HTERT RPE-1 (cell line): ENCODE results near the gene MSI2.

ENCODE experiments used
- in situ Hi-C: fragments of 300-500 bp; cut with MboI; formaldehyde crosslinking; loops from 4 replicates; pipeline ENCODE4 v1.14.3; 2020; ENCODE audit warnings: low sequenced_read_pairs

Gene MSI2

DNA sequence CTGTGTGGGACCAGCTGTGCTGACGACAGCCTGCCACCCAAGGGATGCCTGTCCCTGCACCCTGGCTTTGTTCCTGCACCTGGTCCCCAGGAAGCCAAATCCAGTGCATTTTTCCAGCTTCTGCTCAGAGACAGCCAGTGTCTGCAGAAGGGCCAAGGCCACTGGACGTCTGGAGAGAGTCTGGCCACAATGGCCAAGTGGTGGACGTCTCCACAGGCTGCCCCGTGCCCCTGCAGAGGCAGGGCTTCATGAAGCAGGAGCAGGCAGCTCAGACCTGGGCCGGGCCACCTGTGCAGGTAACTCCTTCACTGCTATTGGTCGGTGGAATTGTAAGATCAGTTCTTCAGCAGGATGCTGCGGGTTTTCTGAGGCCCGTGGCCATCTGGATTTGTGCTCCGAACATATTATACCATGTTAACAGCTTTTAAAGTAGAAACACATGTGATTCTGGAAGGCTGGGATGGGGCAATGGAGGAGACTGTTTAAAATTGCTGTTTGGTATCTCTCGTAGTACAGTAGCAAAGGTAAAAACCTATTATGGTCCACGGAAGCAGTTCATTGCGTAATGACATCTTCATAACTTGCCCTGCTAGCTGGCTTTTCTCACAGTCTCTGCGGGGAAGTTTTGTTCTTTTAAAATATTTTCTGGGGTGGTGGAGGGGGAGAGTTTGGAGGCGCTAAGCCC lies 303.5 kb downstream of the MSI2 start:
- in situ Hi-C loops = no loop called here

DNA sequence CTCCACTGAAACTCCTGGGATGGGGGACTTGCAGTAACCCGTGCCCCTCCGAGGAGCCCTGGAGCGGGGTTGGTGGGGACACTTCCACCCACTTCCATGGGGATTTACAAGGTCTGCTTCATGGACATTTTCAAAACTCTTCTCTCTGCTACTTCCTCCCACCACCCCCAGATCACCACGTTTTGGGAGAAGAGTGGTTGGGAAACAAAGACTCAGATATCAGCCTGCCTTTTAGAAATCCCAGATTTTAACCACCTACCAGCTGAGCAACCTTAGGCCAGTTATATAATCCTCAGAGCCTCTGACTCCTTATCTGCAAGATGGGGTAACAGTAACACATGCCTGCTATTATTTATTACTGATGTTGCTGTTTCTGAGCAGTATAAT lies 304.0 kb downstream of the MSI2 start:
- in situ Hi-C loops = no loop called here

DNA sequence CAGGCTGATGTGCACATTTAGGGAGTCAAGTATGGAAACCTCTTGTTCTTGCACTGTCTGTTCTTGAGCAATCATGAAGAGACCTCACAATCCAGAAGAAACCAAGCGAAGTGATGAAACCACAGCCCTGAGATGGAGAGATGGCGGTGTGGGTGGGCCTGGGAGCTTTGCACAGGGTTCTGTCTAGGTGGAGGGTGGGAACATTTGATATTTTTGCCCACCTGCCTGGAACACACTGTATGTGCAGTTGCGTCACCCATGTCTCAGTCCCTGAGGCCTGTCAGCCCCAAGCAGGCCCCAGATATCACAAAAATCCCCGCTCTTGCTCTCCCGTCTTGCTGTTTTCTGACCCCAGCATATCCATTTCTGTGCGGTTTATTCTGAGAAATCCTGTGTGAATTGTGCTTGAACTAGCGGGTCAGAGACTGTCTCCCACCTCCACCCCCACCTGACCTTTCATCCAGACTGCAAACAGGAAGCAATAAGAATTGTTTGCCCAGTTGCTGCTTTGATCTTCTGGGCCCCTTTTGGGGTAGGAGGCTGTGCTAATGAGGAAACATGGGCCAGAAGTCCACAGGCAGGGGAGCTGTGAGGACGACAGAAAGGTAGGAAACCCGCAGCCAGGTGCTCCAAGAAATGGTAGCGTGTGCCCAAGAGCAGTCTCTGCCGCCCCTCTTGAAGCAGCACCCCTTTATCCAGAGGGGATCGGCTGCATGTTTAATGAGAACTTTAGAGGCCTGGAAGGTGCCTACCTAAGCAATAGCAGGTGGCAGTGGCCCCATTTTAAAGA lies 304.9 kb downstream of the MSI2 start:
- in situ Hi-C loops = no loop called here

DNA sequence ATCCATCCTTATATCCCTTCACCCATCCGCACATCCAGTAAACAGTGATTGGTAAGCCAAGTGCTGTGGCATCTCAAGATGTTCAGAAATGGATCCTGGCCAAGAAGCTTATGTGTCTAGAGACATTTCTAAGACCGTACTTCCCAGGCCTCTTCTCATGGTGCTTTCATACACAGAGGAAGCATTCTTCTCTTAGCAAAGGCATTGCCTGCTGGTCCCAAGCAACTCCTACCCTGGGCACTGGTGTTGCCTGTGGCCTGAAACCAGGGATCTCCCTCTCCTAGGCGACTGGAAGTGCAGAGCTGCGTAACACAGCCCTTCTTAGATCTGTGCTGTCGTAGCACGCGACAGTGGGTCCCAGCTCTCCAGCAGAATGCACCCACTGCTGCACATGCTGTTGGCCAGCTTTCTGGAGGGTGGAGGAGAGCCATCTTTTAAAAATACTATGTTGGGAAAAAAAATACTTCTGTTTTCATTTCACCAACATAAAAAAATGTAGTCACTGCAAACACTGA lies 305.9 kb downstream of the MSI2 start:
- in situ Hi-C loops = no loop called here

DNA sequence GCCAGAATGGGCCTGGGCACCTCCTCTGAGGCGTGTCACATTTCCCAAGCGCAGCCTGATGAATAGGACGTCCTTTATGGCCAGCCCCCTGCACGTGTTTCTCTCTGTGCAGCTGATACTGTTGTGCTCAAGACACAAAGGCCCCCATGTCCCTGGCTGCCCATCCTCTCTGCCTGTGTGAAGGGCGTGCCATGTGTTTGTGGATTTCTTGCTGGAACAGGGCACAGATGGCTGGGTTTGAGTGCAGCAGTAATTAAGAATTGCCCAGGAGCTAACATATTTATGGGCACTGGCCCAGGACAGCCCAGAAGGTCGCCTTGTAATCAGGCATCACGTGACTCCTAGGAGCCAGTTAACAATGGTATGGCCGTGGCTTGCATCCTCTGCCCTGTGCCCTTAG lies 307.6 kb downstream of the MSI2 start:
- in situ Hi-C loops = no loop called here

DNA sequence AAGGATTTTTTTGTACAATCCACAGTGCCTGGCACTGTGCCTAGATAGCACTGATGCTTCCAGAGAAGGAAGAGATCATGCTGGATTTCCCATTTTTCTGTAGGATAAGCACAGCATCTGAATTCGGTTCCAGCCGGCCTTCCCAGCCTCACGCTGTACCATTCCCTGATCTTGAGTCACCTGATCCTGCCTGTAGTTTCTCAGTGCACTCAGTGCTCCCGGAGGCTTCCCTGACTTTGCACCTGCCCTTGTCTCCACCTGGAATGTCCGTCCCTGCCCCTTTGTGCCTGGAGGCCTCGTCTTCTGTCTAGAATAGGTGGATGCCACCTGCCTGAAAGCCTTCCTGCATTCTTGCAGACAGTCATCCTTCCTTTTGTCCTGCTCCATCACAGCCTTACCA lies 308.9 kb downstream of the MSI2 start:
- in situ Hi-C loops = no loop called here

DNA sequence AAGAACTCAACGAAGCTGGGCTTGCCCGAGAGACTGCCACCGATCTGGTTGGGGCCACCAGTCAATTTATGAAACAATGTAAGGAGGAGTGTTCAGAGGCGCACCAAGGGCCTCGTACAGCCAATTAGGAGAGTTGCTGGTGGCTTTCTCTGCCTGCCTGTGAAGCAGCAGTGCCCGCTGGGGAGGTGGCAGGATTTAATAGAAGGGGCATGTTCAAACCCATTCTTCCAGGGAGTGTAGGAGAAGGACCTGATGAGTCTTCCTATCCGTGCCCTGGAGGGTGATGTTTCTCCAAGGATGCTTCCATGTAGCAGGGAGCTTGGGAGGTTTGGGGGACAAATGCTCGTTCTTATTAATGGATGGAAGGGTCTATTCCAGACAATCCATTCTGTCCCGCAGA lies 310.4 kb downstream of the MSI2 start:
- in situ Hi-C loops = no loop called here

DNA sequence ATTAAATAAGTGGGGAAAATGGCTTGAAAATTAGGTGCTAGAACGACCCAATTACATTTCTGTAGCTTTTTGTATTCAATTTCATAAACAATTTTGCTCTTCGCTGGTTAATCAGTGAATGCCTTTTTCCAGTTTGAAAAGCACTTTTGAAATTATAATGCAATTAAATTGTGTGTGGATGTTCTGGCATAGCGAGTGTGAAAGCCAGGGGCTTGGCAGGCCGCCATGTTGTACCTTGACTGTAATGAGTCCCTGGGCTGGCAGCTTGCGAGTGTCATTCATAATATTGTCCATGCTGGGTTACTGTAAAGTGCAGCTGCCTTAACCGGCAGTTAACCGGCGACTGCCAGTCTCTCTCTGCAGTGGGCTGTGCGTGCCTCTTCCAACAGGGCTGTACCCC lies 310.9 kb downstream of the MSI2 start:
- in situ Hi-C loops = no loop called here

DNA sequence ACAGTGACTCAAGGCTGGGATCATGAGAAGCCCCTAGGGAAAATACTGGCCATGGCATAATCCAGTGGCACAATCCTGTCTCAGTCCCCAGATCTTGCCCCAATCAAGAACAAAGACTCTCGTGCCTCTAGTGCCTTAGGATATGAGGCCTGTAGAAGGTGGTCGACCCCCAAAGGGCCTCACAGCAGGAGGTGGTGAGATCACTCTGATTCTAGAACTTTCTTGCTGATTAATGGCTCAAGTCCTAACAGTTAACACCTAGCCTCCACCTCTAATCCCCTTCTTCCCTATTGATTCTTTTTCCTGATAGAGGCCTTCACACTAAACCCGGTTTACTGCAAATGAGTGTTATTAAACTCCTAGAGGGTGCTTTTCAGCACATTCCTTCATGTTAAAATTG lies 312.0 kb downstream of the MSI2 start:
- in situ Hi-C loops = no loop called here

DNA sequence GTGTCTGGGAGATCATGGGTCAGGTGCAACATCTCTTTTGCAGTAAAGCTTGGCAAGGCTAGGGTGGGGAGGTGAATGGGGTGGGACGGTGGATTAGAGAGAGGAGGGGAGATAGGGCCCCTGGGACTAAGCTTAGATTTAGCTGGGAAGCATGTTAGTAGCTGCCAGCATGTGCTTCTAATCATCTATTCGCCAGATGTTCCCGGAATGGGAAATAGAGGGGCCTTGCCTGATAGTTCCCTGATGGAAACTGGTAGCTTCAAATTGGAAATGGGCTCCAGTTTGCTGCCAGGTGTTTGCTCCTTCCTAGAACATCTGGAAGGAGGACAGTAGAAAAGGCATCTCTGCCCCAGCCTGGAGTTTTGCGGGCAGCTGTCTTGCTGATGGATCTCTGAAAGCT lies 312.7 kb downstream of the MSI2 start:
- in situ Hi-C loops = no loop called here

DNA sequence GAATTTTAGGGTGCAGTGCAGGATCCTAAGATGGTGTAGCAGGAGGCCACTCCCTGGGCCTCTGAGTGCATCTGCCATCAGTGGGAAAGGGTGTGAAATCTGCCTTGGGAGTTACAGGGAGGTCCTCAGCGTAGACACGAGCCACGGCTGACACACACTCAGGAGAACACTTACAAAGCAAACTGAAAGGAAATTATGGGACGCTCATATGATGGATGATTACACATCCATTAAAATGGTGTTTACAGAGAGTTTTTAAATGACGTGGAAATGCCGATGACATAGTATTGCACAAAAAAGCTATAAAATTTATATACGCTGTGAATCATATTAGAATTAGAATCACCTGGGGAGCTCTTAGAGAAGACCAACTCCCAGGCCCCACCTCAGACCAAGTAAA lies 313.5 kb downstream of the MSI2 start:
- in situ Hi-C loops = no loop called here

DNA sequence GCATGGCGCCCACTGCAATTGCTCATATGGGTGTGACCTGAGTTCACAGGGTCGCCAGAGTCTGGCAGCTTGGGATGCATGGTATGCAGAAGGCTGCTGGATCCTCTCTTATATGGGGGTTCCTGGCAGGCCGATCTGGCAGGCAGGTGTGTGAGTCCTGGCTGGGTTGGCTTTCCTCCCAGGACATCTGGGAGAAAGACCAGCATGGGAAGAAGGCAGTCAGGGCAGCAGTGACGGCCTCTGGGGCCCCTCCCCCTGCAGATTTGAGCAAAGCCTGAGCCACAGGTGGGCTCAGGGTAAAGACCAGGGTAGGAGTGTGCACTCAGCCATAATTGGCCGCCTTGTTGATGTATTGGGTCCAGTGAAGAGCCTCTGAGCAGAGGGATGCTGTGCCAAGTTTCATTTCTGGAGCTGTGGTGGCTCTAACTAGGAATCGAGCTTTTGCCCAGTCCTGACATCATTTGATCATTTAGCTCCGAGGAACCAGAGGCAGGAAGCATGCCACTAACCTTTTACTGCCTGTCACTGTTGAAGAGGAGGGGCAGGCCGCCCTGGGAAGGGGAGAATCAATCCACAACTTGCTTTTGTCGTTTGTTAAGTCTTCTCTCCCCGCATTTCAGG lies 314.5 kb downstream of the MSI2 start:
- in situ Hi-C loops = no loop called here

DNA sequence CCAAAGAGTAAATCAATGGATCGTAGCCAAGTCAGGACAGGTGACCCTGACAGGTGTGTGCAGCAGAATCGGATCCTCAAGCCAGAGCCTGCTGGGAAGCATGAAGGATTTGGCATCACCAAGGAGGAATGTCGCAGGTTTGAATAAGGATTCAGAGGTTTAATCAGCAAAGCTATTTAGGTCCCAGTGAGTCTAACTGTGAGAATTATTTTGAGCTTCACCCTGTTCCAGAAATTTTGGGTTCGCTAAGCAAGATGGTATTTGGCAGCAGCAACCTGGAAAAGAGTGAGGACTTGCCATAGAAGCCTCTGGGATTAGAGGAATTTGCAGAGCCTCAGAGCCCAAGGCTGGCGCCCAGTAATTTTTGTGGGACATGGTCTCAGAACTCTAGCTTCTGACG lies 315.7 kb downstream of the MSI2 start:
- in situ Hi-C loops = no loop called here

DNA sequence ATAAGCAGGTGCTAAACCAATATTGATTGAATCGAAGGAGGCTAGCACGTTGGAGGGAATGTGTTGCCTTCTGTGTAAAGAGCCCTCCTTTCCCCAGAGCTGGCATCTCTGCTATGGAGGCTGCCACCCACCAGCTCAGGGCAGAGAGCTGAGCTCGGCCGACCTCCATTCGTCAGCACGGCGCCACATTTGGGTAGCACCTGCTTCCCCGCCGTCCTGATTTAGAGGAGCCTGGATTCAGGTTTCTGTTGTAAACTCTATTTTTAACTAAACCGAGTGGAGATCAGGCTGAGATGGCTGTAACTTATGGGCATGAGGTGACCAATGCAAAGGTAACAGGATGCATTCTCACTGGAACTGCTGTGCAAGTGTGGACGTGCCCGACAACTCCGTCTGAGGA lies 316.3 kb downstream of the MSI2 start:
- in situ Hi-C loops = no loop called here

DNA sequence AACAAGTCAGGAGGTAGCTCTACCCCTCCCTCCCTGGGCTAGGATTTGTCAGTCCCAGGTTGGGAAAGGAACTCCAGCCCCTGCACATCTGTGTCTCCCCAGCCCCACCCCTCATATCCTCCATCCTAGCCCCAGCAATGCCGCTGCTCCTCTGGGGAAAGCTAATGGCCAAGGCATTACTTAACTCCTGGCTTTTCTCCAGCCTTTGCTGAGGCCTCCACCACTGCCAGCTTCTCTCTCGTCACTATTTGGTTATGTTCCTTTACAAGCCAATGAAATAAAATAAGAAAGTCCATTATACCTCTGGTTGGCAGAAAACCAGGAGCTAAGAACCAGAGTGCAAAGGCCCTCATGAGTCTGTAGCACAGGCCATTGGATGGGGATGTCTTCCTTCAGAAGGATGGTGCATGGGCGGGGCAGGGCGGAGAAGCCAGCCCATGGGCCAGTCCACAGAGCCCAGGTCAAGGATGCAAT lies 317.8 kb downstream of the MSI2 start:
- in situ Hi-C loops = no loop called here

DNA sequence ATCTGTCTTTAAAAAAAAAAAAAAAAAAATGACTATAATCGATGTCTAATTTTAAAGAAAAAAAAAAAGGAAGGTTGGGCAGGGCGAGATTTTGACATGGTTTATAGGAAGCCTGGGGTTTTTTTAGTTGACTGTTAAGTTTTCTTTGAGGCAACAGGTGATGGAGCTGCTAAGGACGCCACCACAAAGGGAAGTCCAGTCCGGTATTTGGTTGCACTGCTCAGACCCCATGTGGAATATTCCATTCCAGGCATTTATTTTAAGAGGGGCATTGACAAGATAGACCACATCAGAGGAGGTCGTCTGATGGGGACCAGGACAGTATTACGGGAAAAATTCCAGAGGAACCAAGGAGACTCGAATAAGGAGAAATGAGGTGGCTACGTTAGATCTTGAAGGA lies 320.4 kb downstream of the MSI2 start:
- in situ Hi-C loops = no loop called here

DNA sequence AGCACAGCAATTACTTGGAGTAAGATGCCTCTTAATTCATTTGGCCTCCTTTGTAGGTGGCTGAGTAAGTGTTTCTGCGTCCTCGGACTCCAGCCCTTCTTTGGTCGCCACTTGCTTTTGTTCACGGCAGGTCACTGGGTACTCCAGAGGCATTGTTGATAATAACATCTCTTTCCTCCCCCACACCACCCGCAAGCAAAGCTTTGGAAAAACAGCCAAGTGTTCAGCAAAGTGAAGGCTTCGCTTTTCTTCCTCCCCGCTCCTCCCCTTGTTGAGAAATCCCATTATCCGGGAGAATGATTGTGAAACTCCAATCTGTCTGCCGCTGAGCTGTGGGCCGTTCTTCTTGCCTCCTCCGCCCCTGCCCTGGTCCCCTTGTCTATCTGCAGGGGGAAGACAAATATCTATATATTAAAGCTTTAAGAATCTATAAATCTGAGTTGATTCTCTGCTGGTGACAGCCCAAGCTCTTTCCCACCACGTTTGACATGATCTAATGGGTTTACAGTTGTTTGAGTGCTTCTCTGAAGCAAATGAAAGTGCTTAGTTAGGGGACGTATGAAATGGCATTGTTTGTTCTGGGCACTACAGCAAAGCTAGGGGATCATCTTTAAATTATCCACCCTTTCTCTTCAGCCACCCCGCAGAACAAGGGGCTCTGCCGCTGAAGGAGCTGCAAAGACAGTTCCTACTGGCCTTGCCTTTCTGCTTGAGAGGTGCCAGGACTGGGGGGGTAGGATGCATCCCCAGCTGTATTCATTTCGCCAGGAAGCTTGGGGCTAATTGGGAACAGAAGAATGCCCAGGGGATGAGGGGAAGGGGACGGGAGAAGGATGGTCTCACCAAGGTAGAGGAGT lies 321.7 kb downstream of the MSI2 start:
- in situ Hi-C loops = no loop called here

DNA sequence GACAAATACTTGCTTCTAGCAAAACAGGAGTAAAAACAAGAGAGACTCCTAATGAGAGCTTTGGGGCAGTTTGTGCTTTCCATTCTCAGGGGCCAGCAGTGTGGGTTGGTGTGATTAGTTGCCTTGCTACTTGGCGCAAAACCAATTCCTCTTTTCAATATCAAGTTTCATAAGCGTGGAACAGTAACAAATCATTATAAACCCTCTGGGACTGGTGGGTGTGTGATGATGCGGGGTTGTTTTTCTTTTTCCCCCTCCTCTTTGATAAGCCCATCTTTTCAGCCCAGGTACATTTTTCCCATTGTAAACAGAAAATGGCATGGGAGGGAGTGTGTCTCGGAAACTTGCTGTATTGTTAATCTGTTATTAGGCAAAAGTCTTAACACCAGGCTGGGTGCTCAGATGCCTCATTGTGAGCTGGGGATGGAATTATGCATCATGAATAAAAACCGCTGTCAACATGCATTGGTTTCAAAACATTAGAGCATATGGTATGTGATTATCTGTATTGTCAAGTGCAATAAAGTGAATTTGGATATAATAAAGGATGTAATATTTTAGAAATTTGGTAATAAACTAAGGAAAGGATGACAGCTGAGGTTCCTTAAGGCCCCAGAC lies 322.4 kb downstream of the MSI2 start:
- in situ Hi-C loops = no loop called here

DNA sequence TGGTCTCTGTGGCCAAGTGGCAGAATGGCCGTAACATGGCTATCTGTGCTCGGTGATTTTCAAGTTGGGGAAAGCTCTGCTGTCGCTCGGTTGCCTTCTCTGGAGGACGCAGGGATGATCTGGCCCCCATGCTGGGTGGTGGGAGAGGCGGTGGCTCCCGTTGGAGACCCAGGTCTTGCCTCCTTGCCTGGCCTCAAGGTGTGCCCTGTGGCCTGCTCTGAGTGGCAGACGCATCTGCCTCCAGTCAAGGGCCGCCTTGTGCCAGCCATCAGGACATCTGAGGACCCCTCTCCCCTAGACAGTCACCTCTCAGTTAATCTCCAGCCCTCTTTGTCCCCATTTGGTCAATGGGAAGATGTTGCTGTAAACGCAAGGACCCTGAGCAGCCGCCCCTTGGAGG lies 322.9 kb downstream of the MSI2 start:
- in situ Hi-C loops = no loop called here

DNA sequence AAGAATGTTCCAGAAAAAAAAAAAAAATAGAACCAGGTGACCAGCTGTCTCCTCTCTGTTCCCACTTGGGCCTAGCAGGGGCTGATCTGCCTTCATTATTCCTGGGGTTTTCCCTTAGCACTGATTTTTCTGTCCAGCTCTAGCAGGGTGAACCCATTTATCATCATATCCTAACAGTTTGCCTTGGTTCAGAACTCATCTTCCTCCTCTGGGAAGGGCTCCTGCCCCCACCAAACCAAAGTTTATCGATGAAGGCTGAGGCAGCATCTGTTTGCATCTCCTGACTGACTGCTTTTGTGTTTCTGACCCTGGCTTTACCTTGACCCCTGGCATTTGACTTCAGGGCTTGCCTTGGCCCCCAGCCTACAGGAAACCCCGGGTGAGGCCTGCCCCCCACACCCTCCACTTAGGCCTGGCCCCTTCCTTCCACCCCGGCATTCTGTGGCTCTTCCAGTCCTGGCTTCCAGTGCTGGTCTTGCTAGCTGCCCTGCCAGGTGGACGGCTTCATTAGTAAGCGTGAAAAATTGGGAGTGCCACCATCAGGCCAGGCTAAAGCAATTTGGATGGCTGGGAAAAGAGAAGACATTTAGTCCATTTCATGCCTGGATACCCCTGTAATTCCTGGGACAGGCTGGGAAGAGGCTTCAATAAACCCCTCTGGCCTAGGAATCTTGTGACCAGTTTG lies 323.9 kb downstream of the MSI2 start:
- in situ Hi-C loops = no loop called here
